Suprapubic skin (tissue), 4 donors: Measurements from ENCODE around the gene LMBR1L.

Experiments
- POLR2A ChIP-seq, 2 donors: fragments of 450-650 bp; IDR thresholded peaks; one replicate each; pipeline ENCODE4 v1.6.1; 2017; ENCODE audit warnings: antibody characterized with exemption in 2 of 2, mild to moderate bottlenecking in 2 of 2, moderate library complexity in 2 of 2
- POLR2AphosphoS5 ChIP-seq, 3 donors: sonication (generic); formaldehyde crosslinking; IDR thresholded peaks; one replicate each; pipeline ENCODE4 v1.6.1; 2017; ENCODE audit warnings: antibody characterized with exemption in 3 of 3

- no peak for TF ChIP-seq POLR2AphosphoS5 (IDR thresholded peaks at IDR 0.05)
- TF ChIP-seq POLR2A (IDR thresholded peaks at IDR 0.05): no peak
Measured at GRCh38 chr12:49061157-49061650, 49.4 kb downstream of the LMBR1L start.
